HEK293 (cell line): ENCODE measurements around the gene PLA2G4E.

Experiments
- FEZF1 ChIP-seq: fragments of 450-650 bp; formaldehyde crosslinking; IDR thresholded peaks from 2 replicates; pipeline ENCODE4 v1.5.1; 2016; ENCODE audit warnings: missing biosample characterization, missing genetic modification characterization
- MZF1 ChIP-seq: fragments of 450-650 bp; formaldehyde crosslinking; IDR thresholded peaks from 2 replicates; pipeline ENCODE4 v1.5.1; 2017; ENCODE audit warnings: missing biosample characterization, missing genetic modification characterization, borderline replicate concordance
- ZEB2 ChIP-seq: fragments of 450-650 bp; formaldehyde crosslinking; IDR thresholded peaks from 2 replicates; pipeline ENCODE4 v1.5.1; 2016; ENCODE audit warnings: missing biosample characterization, missing genetic modification characterization
- ZNF274 ChIP-seq, 2 experiments: fragments of 200-500 bp in 1 of 2; fragments of 450-650 bp in 1 of 2; sonication (Bioruptor generic) in 1 of 2; formaldehyde crosslinking in 1 of 2; IDR thresholded peaks; 2 replicates each; pipeline versions ENCODE4 v1.5.1 to v1.6.1; 2014 to 2016; ENCODE audit warnings: borderline replicate concordance in 1 of 2, inconsistent platforms in 1 of 2, low read length in 1 of 2, missing biosample characterization in 1 of 2, missing genetic modification characterization in 1 of 2
- ZNF426 ChIP-seq: fragments of 450-650 bp; formaldehyde crosslinking; IDR thresholded peaks from 2 replicates; pipeline ENCODE4 v1.5.1; 2017; ENCODE audit warnings: missing biosample characterization, missing genetic modification characterization, mild to moderate bottlenecking, inconsistent platforms, moderate library complexity
- ZNF571 ChIP-seq: fragments of 450-650 bp; formaldehyde crosslinking; IDR thresholded peaks from 2 replicates; pipeline ENCODE4 v1.5.0; 2017; ENCODE audit warnings: missing biosample characterization, missing genetic modification characterization
- ZNF660 ChIP-seq: fragments of 450-650 bp; IDR thresholded peaks from 2 replicates; pipeline ENCODE4 v1.5.1; 2018; ENCODE audit warnings: missing biosample characterization, mild to moderate bottlenecking, missing genetic modification characterization
- TF ChIP-seq, protein P1 (sequence below): fragments of 450-650 bp; formaldehyde crosslinking; IDR thresholded peaks from 2 replicates; pipeline ENCODE4 v1.5.1; 2016; ENCODE audit warnings: missing biosample characterization, missing genetic modification characterization
- TF ChIP-seq, protein P2 (sequence below): fragments of 450-650 bp; formaldehyde crosslinking; IDR thresholded peaks from 2 replicates; pipeline ENCODE4 v1.5.1; 2016; ENCODE audit warnings: missing biosample characterization, missing genetic modification characterization
- TF ChIP-seq, protein P3 (sequence below): fragments of 450-650 bp; formaldehyde crosslinking; IDR thresholded peaks from 2 replicates; pipeline ENCODE4 v1.5.1; 2016; ENCODE audit warnings: missing biosample characterization, missing genetic modification characterization

DNA sequence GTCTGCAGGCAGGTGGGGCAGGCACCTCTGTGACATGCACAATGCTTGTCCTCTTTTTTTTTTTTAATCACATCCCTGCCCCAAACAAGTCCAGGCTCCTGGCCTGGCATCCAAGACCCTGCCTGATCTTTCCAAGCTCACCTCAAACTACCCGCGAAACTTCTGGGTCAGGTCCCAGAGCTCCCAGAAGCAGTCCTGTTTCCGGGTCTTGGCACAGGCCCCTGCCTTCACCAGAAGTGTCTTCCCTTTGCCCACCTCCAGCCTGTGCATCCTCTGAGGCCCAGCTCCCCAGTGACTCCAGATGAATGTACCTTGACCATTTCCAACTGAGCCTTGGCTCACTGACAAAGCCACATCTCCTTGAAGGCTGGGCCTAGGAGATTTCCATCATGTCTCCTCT, 23.0 kb downstream of the PLA2G4E start:
- TF ChIP-seq, protein P1, sequence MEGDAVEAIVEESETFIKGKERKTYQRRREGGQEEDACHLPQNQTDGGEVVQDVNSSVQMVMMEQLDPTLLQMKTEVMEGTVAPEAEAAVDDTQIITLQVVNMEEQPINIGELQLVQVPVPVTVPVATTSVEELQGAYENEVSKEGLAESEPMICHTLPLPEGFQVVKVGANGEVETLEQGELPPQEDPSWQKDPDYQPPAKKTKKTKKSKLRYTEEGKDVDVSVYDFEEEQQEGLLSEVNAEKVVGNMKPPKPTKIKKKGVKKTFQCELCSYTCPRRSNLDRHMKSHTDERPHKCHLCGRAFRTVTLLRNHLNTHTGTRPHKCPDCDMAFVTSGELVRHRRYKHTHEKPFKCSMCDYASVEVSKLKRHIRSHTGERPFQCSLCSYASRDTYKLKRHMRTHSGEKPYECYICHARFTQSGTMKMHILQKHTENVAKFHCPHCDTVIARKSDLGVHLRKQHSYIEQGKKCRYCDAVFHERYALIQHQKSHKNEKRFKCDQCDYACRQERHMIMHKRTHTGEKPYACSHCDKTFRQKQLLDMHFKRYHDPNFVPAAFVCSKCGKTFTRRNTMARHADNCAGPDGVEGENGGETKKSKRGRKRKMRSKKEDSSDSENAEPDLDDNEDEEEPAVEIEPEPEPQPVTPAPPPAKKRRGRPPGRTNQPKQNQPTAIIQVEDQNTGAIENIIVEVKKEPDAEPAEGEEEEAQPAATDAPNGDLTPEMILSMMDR (tag by site-specific recombination) = no peak
- TF ChIP-seq ZNF426 (tag by site-specific recombination) (no peak), ZNF274 (IDR thresholded peaks at IDR 0.05; ENCODE audit: low read length) (no peak), ZNF274 (tag by site-specific recombination; IDR thresholded peaks at IDR 0.05; ENCODE audit: borderline replicate concordance) (no peak), ZEB2 (tag by site-specific recombination) (no peak), MZF1 (tag by site-specific recombination) (no peak), FEZF1 (tag by site-specific recombination) (no peak), ZNF571 (no peak), ZNF660 (tag by site-specific recombination) (no peak)
- TF ChIP-seq, protein P2, sequence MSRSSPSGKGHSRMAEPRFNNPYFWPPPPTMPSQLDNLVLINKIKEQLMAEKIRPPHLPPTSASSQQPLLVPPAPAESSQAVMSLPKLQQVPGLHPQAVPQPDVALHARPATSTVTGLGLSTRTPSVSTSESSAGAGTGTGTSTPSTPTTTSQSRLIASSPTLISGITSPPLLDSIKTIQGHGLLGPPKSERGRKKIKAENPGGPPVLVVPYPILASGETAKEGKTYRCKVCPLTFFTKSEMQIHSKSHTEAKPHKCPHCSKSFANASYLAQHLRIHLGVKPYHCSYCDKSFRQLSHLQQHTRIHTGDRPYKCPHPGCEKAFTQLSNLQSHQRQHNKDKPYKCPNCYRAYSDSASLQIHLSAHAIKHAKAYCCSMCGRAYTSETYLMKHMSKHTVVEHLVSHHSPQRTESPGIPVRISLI = no peak
- TF ChIP-seq, protein P3, sequence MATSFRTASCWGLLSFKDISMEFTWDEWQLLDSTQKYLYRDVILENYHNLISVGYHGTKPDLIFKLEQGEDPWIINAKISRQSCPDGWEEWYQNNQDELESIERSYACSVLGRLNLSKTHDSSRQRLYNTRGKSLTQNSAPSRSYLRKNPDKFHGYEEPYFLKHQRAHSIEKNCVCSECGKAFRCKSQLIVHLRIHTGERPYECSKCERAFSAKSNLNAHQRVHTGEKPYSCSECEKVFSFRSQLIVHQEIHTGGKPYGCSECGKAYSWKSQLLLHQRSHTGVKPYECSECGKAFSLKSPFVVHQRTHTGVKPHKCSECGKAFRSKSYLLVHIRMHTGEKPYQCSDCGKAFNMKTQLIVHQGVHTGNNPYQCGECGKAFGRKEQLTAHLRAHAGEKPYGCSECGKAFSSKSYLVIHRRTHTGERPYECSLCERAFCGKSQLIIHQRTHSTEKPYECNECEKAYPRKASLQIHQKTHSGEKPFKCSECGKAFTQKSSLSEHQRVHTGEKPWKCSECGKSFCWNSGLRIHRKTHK (tag by site-specific recombination) = no peak
